Gastrocnemius medialis (tissue), 4 donors: Measurements from ENCODE around the gene ADARB1. TPM values are rescaled to one million over a fixed set of nuclear protein-coding genes. Genes with fewer than 3 reads are reported as not detected.

Experiments used
- ATAC-seq, 2 donors: fragments of 150-250 bp; one replicate each; pipeline ENCODE4 v1.9.1; 2016
- DNase-seq, 2 donors: peaks; one replicate each; pipeline ENCODE4 v3.0.0-alpha.2; 2019
- H3K27ac ChIP-seq, 4 donors: fragments of 200-600 bp; sonication (generic); 1 replicate in 1 of 4; 2 replicates in 3 of 4; pipeline ENCODE4 v1.5.1; 2016 to 2018; ENCODE audit warnings: mild to moderate bottlenecking in 2 of 4, moderate library complexity in 1 of 4
- H3K27me3 ChIP-seq, 3 donors: fragments of 200-600 bp; sonication (generic) in 2 of 3; 1 replicate in 1 of 3; 2 replicates in 2 of 3; pipeline versions ENCODE4 v1.5.1 to v1.6.0; 2016 to 2019; ENCODE audit warnings: mild to moderate bottlenecking in 1 of 3, moderate library complexity in 1 of 3
- H3K36me3 ChIP-seq, 2 donors: fragments of 200-600 bp; sonication (generic) in 1 of 2; one replicate each; pipeline ENCODE4 v1.5.1; 2017 to 2018
- H3K4me1 ChIP-seq, 2 donors: fragments of 200-600 bp; sonication (generic) in 1 of 2; one replicate each; pipeline ENCODE4 v1.5.1; 2016 to 2017; ENCODE audit warnings: mild to moderate bottlenecking in 2 of 2
- H3K4me3 ChIP-seq, 4 donors: fragments of 200-600 bp; sonication (generic) in 3 of 4; 1 replicate in 1 of 4; 2 replicates in 3 of 4; pipeline ENCODE4 v1.5.1; 2016 to 2019; ENCODE audit warnings: mild to moderate bottlenecking in 2 of 4
- H3K9me3 ChIP-seq, 3 donors: fragments of 200-600 bp; sonication (generic) in 2 of 3; 1 replicate in 1 of 3; 2 replicates in 2 of 3; pipeline ENCODE4 v1.5.1; 2016 to 2019
- CTCF ChIP-seq, 5 experiments: fragments of 450-650 bp in 3 of 5; fragments of 200-600 bp in 2 of 5; sonication (generic) in 2 of 5; IDR thresholded peaks in 4 of 5; conservative IDR thresholded peaks in 1 of 5; 1 replicate in 4 of 5; 2 replicates in 1 of 5; pipeline ENCODE4 v1.5.1; 2016 to 2019; ENCODE audit warnings: antibody characterized with exemption in 5 of 5, mild to moderate bottlenecking in 3 of 5, moderate library complexity in 3 of 5
- POLR2A ChIP-seq, 2 donors: fragments of 450-650 bp; IDR thresholded peaks; one replicate each; pipeline ENCODE4 v1.6.1; 2017; ENCODE audit warnings: antibody characterized with exemption in 2 of 2, mild to moderate bottlenecking in 2 of 2, moderate library complexity in 2 of 2
- in situ Hi-C, 4 donors: fragments of 200-750 bp; cut with MboI; loops; one replicate each; pipeline versions ENCODE4 v1.15.0 to v1.8.0; 2017; ENCODE audit warnings: low sequenced_read_pairs in 4 of 4
- intact Hi-C: fragments of 100-400 bp; cut with DNase I; formaldehyde crosslinking; loops from one replicate; pipeline ENCODE4 v1.15.1; 2023; ENCODE audit warnings: low total_unique reads
- total RNA-seq, 4 donors: library from RNA; depleted of rRNA; stranded (reverse); fragments of >200 nt; gene quantifications; one replicate each; pipeline versions ENCODE4 v1.1.0 to v1.2.3, GENCODE V29; 2016

The ADARB1 gene
- total RNA-seq, 4 donors from 2014 or later: 5.9 to 11.5 (median 6.9) TPM

DNA sequence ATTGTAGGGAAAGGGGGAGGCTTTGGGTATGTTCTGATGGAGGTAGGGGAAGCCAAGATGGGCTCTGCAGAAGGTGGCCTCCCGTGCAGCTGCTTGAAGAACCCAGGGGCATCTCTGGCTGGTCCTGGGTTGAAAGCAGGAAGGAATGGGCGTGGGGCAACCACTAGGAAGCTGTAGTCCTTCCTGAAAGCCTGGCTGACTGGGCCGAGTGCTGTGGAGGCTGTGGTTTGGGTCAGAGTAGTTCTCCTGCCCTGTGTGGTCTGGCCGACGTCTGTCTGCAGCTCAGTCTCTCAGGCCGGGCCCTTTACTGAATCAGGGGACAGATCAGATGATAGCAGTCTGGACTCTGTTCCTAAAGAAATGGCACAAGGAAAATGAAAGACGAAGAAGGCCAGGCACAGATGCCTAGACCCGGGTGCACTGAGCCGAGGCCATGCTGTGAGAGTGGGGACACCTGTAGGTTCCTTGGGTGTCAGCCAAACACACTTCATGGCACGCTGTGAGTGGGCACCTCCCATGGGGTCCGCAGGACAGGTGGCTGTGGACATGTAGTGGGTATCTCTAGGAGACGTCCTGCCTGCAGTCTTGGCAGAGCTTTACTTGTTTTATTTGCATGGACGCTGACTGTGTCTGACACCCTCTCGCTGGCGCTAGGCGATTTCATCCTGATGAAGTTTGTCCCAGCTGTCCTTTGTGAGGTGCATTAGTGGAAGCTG is 126.4 kb downstream of the ADARB1 start:
- TF ChIP-seq POLR2A (IDR thresholded peaks at IDR 0.05): no peak
- TF ChIP-seq CTCF (IDR thresholded peaks at IDR 0.05 in 4 of 5, conservative IDR thresholded peaks at IDR 0.05 in 1 of 5): no peak
- no peaks in the 10 kb centered on the region for H3K9me3 ChIP-seq
- intact Hi-C loops: no loop called here
- H3K4me3 ChIP-seq: no peak overlapping the region
- in situ Hi-C loops: no loop called here
- no peak overlapping the region for H3K27ac ChIP-seq
- H3K36me3 ChIP-seq: peaks cover 0 to 15% of the 10 kb centered on the region in 2 donors
- DNase-seq: no peak
- no peak for ATAC-seq
- no peaks in the 10 kb centered on the region for H3K4me1 ChIP-seq
- no peaks in the 10 kb centered on the region for H3K27me3 ChIP-seq

GRCh38 chr21:45202344-45202743 is 128.0 kb downstream of the ADARB1 start:
- H3K27me3 ChIP-seq: no peaks in the 10 kb centered on the region
- intact Hi-C loops (no loop called here), in situ Hi-C loops (no loop called here)
- no peak for ATAC-seq
- no peak for DNase-seq
- H3K9me3 ChIP-seq: no peaks in the 10 kb centered on the region
- peaks cover 0 to 21% of the 10 kb centered on the region in 2 donors for H3K36me3 ChIP-seq
- H3K4me1 ChIP-seq: no peaks in the 10 kb centered on the region
- H3K4me3 ChIP-seq: no peak overlapping the region
- TF ChIP-seq POLR2A (IDR thresholded peaks at IDR 0.05): no peak
- TF ChIP-seq CTCF (IDR thresholded peaks at IDR 0.05 in 4 of 5, conservative IDR thresholded peaks at IDR 0.05 in 1 of 5): no peak
- H3K27ac ChIP-seq: no peak overlapping the region

DNA sequence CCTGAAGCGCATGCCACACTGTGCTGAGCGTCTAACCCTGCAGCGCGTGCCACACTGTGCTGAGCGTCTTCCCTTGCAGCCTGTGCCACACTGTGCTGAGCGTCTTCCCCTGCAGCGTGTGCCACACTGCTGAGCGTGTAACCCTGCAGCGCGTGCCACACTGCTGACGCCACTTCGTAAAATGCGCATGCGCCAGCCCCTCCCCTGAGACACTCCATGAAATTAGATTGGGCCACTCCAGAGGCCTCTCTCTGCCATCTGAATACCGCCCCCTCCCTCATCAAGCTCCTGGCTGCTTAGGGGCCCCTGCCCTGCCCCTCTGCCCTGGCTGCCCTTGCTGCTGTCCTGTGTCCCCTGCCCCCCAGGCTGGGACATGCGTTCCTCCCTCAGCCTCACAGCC is 128.5 kb downstream of the ADARB1 start:
- no peak overlapping the region for H3K27ac ChIP-seq
- no peak for TF ChIP-seq CTCF (IDR thresholded peaks at IDR 0.05 in 4 of 5, conservative IDR thresholded peaks at IDR 0.05 in 1 of 5)
- no peak for TF ChIP-seq POLR2A (IDR thresholded peaks at IDR 0.05)
- no peaks in the 10 kb centered on the region for H3K9me3 ChIP-seq
- no peaks in the 10 kb centered on the region for H3K4me1 ChIP-seq
- ATAC-seq (no peak), DNase-seq (no peak)
- in situ Hi-C loops (no loop called here), intact Hi-C loops (no loop called here)
- no peak overlapping the region for H3K4me3 ChIP-seq
- peaks cover 0 to 21% of the 10 kb centered on the region in 2 donors for H3K36me3 ChIP-seq
- H3K27me3 ChIP-seq: no peaks in the 10 kb centered on the region

DNA sequence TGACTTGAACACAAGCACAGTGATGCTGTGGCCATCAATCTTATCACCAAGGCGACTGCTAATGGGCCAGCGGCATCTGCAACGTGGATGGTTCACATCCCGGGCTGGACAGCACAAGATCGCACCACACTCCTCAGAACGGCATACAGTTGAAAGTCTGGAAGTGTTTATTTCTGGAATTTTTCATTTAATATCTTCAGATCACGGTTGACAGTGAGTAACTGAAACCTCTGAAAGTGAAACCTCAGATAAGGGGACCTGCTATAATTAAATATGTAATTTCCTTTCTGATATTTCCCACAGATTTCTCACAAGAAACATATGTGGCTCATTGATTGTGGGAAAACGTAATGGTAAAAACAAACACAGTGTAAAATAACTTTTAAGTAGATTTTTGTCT is 129.6 kb downstream of the ADARB1 start:
- no peaks in the 10 kb centered on the region for H3K4me1 ChIP-seq
- H3K4me3 ChIP-seq: no peak overlapping the region
- intact Hi-C loops (no loop called here), in situ Hi-C loops (no loop called here)
- H3K27ac ChIP-seq: no peak overlapping the region
- DNase-seq: no peak
- H3K27me3 ChIP-seq: no peaks in the 10 kb centered on the region
- no peak for ATAC-seq
- peaks cover 0 to 21% of the 10 kb centered on the region in 2 donors for H3K36me3 ChIP-seq
- TF ChIP-seq CTCF (IDR thresholded peaks at IDR 0.05 in 4 of 5, conservative IDR thresholded peaks at IDR 0.05 in 1 of 5): no peak
- no peak for TF ChIP-seq POLR2A (IDR thresholded peaks at IDR 0.05)
- H3K9me3 ChIP-seq: no peaks in the 10 kb centered on the region

DNA sequence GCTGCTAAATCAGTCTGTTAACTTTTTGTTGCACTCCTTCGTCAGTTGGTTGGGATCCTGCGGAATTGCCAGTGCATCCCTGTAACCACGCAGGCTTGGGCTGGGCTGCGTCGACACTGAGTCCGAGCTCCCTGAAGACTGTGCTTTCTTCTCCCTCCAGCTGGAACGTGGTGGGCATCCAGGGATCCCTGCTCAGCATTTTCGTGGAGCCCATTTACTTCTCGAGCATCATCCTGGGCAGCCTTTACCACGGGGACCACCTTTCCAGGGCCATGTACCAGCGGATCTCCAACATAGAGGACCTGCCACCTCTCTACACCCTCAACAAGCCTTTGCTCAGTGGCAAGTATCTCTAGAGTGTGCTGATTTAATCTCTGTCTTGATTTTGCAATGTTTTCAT is 130.0 kb downstream of the ADARB1 start:
- Histone ChIP-seq H3K27me3 (no peaks in the 10 kb centered on the region), H3K27ac (no peak overlapping the region), H3K9me3 (no peaks in the 10 kb centered on the region), H3K36me3 (peaks cover 0 to 21% of the 10 kb centered on the region in 2 donors), H3K4me3 (no peak overlapping the region), H3K4me1 (no peaks in the 10 kb centered on the region)
- TF ChIP-seq CTCF (IDR thresholded peaks at IDR 0.05 in 4 of 5, conservative IDR thresholded peaks at IDR 0.05 in 1 of 5) (no peak), POLR2A (IDR thresholded peaks at IDR 0.05) (no peak)
- in situ Hi-C loops (no loop called here), intact Hi-C loops (no loop called here)
- ATAC-seq (no peak), DNase-seq (no peak)
